ENCODE measurements around the gene TET1.
"Not testable (repeated sequence)": the region's sequence is repeated elsewhere in the genome, so short reads cannot be mapped to it uniquely, and the experiment has no call there.

Gene TET1

DNA sequence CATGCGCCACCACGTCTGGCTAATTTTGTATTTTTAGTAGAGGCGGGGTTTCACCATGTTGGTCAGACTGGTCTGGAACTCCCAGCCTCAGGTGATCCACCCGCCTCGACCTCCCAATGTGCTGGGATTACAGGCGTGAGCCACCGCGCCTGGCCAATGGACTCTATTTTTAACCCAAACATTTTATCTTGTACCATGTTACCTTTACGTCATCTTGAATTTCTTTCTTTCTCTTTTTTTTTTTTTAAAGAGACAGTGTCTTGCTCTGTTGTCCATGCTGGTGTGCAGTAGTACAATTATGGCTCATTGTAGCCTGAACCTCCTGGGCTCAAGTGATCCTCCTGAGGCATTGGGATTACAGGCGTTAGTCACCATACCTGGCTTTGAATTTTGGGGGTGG is 57.6 kb downstream of the TET1 start:
- DNase-seq, result not testable (repeated sequence)

DNA sequence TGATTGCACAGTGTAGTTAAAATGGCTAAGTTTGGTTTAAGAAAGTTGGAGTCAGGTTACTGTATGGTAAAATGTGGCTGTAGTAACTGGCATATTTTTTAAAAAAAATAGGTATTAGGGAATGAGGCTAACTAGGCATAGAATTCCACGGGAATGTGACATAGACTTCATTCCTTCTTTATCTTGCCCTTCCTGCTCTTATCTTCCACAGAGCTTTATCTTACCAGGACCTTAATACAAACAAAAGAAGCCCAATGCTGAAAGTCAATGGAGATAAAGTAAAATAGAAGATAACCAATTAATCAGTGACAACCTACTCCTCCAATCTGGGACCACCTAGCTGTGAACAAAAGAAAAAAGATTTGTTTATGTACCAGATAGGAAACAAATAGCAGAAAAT is 58.1 kb downstream of the TET1 start:
- DNase-seq, result no peak

- DNase-seq, result no peak
These were observed 59.5 kb downstream of the TET1 start for GRCh38 chr10:68619595-68619994.

DNA sequence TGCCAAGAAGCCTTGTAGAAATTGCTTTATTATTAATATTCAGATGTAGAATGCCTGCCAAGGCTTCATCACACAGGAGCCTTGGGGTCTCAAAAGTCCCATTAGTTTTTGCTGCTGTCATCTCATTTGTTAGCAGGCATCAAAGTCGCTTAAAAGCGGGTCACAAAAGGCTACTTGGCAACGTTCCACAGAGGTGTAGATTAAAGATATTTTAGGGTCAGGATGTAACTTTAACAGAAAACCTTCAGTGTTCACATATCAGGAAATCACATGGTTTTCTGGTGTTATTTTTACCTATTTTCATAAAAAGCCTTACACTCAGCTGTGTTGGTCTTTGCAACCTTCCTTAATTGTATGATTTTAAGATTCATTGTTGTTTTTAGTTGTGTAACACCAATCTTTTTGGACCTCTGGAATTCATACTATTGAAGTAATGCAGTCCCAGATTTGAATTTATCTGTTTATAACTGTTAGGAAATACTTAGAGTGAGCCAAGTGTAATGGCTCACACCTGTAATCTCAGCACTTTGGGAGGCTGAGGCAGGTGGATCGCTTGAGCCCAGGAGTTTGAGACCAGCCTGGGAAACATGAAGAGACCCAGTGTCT is 65.3 kb downstream of the TET1 start:
- DNase-seq, result no peak

GRCh38 chr10:68628576-68629127 is 68.5 kb downstream of the TET1 start:
- no peak for DNase-seq

- not testable (repeated sequence) for DNase-seq
These were observed 72.1 kb downstream of the TET1 start for GRCh38 chr10:68632271-68632560.

- no peak for DNase-seq
These were observed 73.1 kb downstream of the TET1 start for GRCh38 chr10:68633281-68633680.

DNA sequence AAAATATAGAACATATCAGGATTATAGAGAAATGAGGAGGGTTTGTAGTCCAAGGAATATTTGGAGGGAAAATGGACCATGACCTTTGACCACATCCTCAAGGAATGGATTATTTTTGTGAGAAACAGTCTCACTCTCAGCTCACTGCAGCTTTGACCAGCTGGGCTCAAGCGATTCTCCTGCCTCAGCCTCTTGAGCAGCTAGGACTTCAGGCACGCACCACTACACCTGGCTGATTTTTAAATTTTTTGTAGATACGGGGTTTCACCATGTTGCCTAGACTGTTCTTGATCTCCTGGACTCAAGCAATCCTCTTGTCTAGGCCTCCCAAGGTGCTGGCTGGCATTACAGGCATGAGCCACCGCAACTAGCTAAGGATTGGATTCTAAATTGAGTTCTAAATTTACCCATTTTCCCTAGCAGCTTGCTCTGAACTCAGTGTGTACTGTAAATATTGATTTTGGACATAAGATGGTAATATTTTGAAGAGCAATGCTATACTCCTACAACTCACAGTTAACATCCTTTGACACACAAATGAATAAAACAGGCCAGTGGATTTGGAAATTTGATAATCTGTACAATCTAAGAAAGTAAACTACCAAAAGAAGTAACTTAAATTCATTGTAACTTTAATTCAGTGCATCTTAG is 73.8 kb downstream of the TET1 start:
- DNase-seq, result no peak

GRCh38 chr10:68636335-68636734 is 76.2 kb downstream of the TET1 start:
- no peak for DNase-seq

DNA sequence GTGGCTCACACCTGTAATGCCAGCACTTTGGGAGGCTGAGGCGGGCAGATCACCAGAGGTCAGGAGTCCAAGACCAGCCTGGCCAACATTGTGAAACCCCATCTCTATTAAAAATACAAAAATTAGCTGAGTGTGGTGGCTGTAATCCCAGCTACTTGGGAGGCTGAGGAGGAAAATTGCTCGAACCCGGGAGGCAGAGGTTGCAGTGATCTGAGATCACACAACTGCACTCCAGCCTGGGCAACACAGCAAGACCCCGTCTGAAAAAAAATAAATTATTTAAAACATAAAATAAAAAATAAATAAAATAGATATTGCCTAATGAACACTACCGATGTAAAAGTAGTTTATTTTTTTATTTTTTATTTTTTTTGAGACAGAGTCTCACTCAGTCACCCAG is 83.4 kb downstream of the TET1 start:
- not testable (repeated sequence) for DNase-seq

GRCh38 chr10:68647672-68648341 is 87.7 kb downstream of the TET1 start:
- no peak for DNase-seq

DNA sequence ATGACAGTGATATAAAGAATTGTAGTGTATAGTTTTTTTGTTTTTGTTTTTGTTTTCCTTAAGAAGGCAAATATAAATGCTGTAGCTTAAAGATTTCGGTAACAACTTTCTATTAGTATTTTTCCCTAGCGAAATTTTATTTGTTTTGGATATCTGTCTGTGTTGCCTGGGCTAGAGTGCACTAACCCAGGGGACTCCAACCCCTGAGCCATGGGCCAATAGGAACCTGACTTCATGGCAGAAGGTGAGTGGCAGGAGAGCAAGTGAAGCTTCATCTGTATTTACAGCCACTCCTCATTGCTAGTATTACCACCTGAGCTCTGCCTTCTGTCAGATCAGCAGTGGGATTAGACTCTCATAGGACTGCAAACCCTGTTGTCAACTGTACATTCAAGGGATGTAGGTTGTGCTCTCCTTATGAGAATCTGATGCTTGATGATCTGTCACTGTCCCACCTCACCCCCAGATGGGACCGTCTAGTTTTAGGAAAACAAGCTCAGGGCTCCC is 95.5 kb downstream of the TET1 start:
- DNase-seq, result no peak

- DNase-seq, result no peak
These were observed 105.7 kb downstream of the TET1 start for GRCh38 chr10:68665841-68666240.

DNA sequence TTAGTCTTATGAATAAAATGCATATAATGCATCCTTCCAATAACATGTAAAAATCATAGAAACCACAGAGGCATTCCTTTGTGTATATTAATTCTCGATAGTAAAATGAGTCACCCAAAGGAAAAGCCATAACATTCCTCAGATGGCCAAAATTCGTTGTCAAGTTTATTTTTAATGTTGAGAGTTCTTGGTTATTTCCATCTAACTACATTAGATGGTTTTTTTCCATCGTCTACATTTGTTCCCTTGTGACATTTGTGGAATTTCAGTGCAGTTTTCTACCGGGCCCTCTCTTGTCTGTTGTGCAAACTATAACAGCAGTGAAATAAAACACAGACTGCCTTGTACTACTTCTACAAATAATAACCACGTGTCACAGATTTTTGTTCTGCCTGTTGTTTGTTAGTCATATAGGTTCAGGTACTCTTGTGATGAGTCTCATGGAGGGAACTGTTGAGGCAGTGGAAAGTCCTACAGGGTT is 106.2 kb downstream of the TET1 start:
- no peak for DNase-seq

GRCh38 chr10:68668231-68668630 is 108.1 kb downstream of the TET1 start:
- no peak for DNase-seq

DNA sequence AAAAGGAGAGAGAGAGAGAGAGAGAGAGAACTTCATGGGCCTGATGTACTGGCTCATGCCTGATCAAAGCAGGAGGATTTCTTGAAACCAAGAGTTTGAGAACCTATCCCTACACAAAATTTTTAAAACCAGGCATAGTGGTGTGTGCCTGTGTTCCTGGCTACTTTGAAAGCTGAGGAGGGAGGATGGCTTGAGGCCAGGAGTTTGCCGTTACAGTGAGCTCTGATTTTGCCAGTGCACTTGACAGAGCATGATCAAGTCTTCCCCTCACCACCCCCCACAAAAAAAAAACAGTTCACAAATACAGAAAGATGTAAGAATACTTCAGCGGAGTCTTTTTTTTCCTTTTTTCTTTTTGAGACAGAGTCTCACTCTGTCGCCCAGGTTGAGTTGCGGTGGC is 108.8 kb downstream of the TET1 start:
- no peak for DNase-seq

GRCh38 chr10:68684413-68684812 is 124.3 kb downstream of the TET1 start:
- DNase-seq, result no peak

GRCh38 chr10:68696018-68696417 is 135.9 kb downstream of the TET1 start:
- no peak for DNase-seq

GRCh38 chr10:68697106-68697505 is 137.0 kb downstream of the TET1 start:
- no peak for DNase-seq

GRCh38 chr10:68700197-68700596 is 140.1 kb downstream of the TET1 start:
- DNase-seq, result no peak

- DNase-seq, result no peak
These were observed 145.4 kb downstream of the TET1 start for GRCh38 chr10:68705548-68705947.

- not testable (repeated sequence) for DNase-seq
These were observed 148.8 kb downstream of the TET1 start for GRCh38 chr10:68708987-68709386.

- not testable (repeated sequence) for DNase-seq
These were observed 152.9 kb downstream of the TET1 start for GRCh38 chr10:68713065-68713464.

GRCh38 chr10:68717435-68717834 is 157.3 kb downstream of the TET1 start:
- no peak for DNase-seq

All from hematopoietic multipotent progenitor cell treated with erythropoietin and hydrocortisone succinate and interleukin-3 and kit ligand, for 6 days (in vitro differentiated cells).